Mucosa of descending colon (tissue), 3 donors: ENCODE results near the gene HPS6. TPM values are rescaled to one million over a fixed set of nuclear protein-coding genes. Genes with fewer than 3 reads are reported as not detected.

ENCODE experiments used
- ATAC-seq: fragments of 200-7000 bp; cut with Tn5 transposase; one replicate; pipeline ENCODE4 v1.9.1; 2020; ENCODE audit warnings: mild to moderate bottlenecking, moderate library complexity
- DNase-seq, 3 donors: peaks; one replicate each; pipeline ENCODE4 v3.0.0-alpha.2; 2020
- H3K36me3 ChIP-seq: fragments of 200-600 bp; one replicate; pipeline ENCODE4 v1.8.0; 2021; ENCODE audit warnings: low read depth, mild to moderate bottlenecking
- H3K4me1 ChIP-seq: fragments of 200-600 bp; one replicate; pipeline ENCODE4 v1.8.0; 2021; ENCODE audit warnings: low read depth, mild to moderate bottlenecking
- H3K4me3 ChIP-seq: fragments of 200-600 bp; one replicate; pipeline ENCODE4 v1.8.0; 2021; ENCODE audit warnings: mild to moderate bottlenecking
- H3K9me3 ChIP-seq: fragments of 200-600 bp; one replicate; pipeline ENCODE4 v1.8.0; 2021; ENCODE audit warnings: mild to moderate bottlenecking
- CTCF ChIP-seq: fragments of 200-600 bp; IDR thresholded peaks from one replicate; pipeline ENCODE4 v1.8.0; 2022; ENCODE audit warnings: antibody characterized with exemption, mild to moderate bottlenecking
- intact Hi-C, 2 donors: fragments of 100-400 bp; cut with DNase I in 1 of 2; cut with micrococcal nuclease in 1 of 2; formaldehyde crosslinking; loops; one replicate each; pipeline versions ENCODE4 v1.11.0 to v1.11.1; 2022; cut with DNase I, micrococcal nuclease
- total RNA-seq, 3 donors: library from RNA; stranded (reverse); fragmentation: NEBNext Ultra II Directional in 2 of 3; extraction: Animal tissue kit (Norgen Biotek cat#: 25700) in 2 of 3; gene quantifications; one replicate each; pipeline versions ENCODE4 v1.2.1 to v1.2.4, GENCODE V29; 2021 to 2023
- donor health status: DM: no; HTN: no; CAD: no; lungs with moderate emphysema.
- donor health status: DM: no; HTN: no; CAD: no.
- donor health status: DM: no; HTN: yes; CAD: no.

HPS6 gene
- total RNA-seq, 3 donors from 2014 or later, result 17.8 to 21.4 (median 18.3) TPM

GRCh38 chr10:102111276-102111675 is 46.1 kb downstream of the HPS6 start:
- intact Hi-C loops, result no loop called here
- Histone ChIP-seq H3K9me3 (no peaks in the 10 kb centered on the region), H3K36me3 (peaks cover 14% of the 10 kb centered on the region), H3K4me1 (peaks cover 18% of the 10 kb centered on the region), H3K4me3 (no peak overlapping the region)
- ATAC-seq, result no peak
- no peak for DNase-seq
- no peak for TF ChIP-seq CTCF

- H3K4me3 ChIP-seq, result no peak overlapping the region
- no peak for ATAC-seq
- intact Hi-C loops, result no loop called here
- H3K9me3 ChIP-seq, result no peaks in the 10 kb centered on the region
- DNase-seq, result no peak
- H3K36me3 ChIP-seq, result peaks cover 14% of the 10 kb centered on the region
- TF ChIP-seq CTCF, result no peak
- H3K4me1 ChIP-seq, result peaks cover 28% of the 10 kb centered on the region
Observed at GRCh38 chr10:102112210-102112817, 47.2 kb downstream of the HPS6 start.

DNA sequence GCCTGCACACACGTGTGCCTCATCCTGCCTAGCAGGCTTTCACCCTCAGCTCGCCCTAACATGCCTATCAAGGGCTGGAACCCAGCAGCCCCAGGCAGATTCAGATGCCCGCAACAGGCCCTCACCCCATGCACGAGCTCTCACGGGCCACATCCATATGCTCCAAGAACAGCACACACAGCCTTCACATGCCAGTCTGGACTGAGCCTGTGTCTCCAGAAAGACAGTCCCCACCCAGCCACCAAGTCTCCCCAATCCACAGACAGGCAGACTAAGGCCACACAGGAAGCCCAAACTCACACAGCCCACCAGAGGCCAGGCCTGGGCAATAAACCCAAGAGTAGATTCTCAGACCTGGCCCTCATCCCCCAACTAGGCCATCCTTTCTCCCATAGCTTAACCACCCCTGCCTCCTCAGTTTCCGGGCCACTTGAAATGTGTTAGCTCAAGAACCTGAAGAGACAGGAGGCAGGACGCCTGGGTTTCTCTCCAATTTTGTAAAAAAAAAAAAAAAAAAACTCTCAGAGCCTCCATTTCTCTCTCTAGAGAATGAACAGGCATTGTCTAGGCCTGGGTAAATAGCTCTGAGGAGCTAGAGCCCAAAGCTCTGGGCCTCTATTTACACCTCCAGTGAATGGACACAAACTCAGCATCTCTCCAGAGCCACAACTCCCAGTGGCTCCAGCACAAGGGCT is 48.3 kb downstream of the HPS6 start:
- intact Hi-C loops, result no loop called here
- TF ChIP-seq CTCF, result no peak
- no peaks in the 10 kb centered on the region for H3K9me3 ChIP-seq
- no peak for ATAC-seq
- DNase-seq, result no peak
- H3K4me1 ChIP-seq, result peaks cover 38% of the 10 kb centered on the region
- peaks cover 14% of the 10 kb centered on the region for H3K36me3 ChIP-seq
- H3K4me3 ChIP-seq, result no peak overlapping the region

DNA sequence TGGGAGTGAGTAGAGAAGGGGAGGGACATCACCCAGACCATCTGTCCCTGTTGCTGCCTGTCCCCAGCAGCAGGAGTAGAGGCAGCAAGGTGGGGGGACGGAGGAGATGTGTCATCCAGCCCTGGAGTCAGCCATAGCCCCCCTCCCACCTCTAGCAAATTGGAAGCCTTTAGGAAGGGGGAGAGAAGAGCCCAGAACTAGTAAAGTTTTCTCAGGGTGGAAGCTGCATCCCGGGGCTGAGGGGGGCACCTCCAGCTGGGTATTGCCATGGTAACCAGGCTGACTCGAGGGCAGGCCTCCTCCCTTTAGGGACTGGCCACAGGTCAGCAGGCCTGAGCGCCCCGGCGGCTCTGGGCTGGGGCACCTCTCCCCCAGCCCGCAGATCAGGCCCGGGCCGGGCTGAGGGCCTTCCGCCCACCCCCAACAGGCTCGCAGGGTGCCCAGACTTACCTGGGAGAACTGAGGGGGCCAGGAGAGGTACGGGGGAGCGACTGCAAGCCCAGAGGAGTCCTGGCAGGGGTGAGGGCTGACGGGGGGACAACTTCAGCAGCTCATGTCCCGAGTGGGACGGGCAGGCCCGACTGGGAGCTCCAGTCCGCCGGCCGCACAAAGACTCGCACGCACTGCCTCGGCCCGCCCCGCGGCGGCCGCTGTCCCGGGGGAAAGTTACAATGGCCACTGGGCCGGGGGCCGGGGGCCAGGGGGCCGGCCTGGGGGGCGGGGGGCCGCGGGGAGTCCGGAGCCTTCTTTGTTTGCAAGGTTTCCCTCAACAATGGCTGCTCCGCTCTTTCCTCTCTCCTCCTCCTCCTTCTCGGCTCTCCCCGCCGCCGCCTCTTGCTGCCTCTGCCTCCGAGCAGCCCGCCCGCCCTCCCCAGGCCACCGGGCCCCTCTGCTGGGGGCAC is 49.1 kb downstream of the HPS6 start:
- Histone ChIP-seq H3K36me3 (peaks cover 13% of the 10 kb centered on the region), H3K4me1 (peaks cover 44% of the 10 kb centered on the region), H3K9me3 (no peaks in the 10 kb centered on the region), H3K4me3 (peak overlapping the region; percentile 34)
- intact Hi-C loops, result no loop called here
- ATAC-seq (peak; percentile 37), DNase-seq (peak; percentile 35 to 71 (median 55))
- no peak for TF ChIP-seq CTCF

DNA sequence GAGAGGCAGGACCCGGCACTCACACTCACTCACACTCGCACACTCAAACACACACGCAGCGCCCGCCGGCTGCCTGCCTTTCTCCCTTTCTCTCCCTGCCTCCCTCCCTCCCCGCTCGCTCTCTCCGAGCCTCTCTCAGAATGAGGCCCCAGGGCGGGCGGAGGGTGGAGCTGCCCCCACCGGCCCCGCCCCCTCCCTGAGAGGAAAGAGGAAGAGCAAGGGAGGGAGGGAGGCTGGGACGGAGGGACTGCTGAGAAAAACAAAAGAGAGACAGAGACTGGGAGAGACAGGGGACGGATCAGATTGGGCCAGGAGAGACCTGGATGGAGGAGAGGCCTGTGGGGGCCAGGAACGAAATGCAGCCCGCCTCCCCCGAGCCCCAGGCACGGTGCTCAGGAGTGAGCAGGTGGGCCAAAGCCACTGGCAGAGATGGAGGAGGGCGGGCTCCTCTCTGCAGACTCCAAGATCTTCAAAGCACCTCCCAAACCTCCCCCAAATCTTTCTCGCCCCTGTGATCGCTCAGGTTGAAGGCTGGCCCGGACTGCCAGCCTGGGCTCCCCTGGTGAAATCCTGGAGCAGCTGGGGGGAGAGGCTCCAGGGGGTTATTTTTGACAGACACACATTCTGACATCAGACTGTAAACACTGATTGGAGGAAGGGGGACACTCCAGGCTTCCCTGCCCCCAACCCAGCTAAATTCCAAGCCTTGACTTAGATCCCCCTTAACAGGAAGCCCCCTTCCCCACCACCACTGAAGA is 49.9 kb downstream of the HPS6 start:
- peaks cover 6% of the 10 kb centered on the region for H3K36me3 ChIP-seq
- peak overlapping the region; percentile 34 for H3K4me3 ChIP-seq
- TF ChIP-seq CTCF, result no peak
- H3K9me3 ChIP-seq, result no peaks in the 10 kb centered on the region
- intact Hi-C loops, result no loop called here
- H3K4me1 ChIP-seq, result peaks cover 44% of the 10 kb centered on the region
- ATAC-seq (peak; percentile 90), DNase-seq (peak; percentile 93 to 94 (median 93))
